ENCODE measurements around the gene H19. TPM values are rescaled to one million over a fixed set of nuclear protein-coding genes. Genes with fewer than 3 reads are reported as not detected.

H19 gene
- total RNA-seq, 1 experiment from 2014 or later, result 65.5 TPM

DNA sequence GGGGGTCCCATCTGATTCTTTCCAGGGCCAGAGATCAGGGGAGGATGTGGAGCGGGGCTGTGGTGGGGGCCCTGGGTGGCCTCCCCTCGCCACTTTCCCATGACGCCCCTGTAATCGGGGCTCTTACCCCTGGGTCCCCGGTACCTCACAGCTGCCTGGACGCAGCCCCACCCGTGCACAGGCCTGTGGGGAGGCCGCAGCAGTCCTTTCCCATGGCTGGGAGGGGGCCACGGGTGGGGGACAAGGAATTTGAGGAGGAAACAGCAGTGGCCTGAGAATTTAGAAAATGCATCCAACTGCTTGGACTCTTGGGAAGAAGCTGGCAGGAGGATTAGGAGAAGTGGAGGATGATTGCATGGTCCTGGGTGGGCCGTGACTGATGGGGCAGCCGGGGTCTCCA lies 18.0 kb downstream of the H19 start:
- Histone ChIP-seq H3K4me2 (ENCODE audit: low read depth, low read length, poor library complexity, severe bottlenecking) (no peak overlapping the region), H3K79me2 (ENCODE audit: low read length) (no peaks in the 10 kb centered on the region), H2AFZ (ENCODE audit: low read length) (no peak overlapping the region), H3K36me3 (ENCODE audit: insufficient read depth, low read length) (no peaks in the 10 kb centered on the region), H3K4me3 (ENCODE audit: low read length) (no peak overlapping the region), H3K4me1 (ENCODE audit: low read length) (no peaks in the 10 kb centered on the region), H3K9me2 (replicated peaks; ENCODE audit: insufficient read depth, low read length) (no peaks in the 10 kb centered on the region), H3K27me3 (ENCODE audit: low read length) (no peaks in the 10 kb centered on the region), H4K20me1 (ENCODE audit: insufficient read depth, low read depth, low read length) (no peaks in the 10 kb centered on the region), H3K27ac (ENCODE audit: low read length) (no peak overlapping the region), H3K9me3 (ENCODE audit: low read length) (no peaks in the 10 kb centered on the region), H3K9ac (ENCODE audit: low read length) (no peak overlapping the region)
- no peak for DNase-seq

GRCh38 chr11:1978720-1979473 lies 18.7 kb downstream of the H19 start:
- Histone ChIP-seq H3K4me2 (ENCODE audit: low read depth, low read length, poor library complexity, severe bottlenecking) (no peak overlapping the region), H3K4me3 (ENCODE audit: low read length) (no peak overlapping the region), H4K20me1 (ENCODE audit: insufficient read depth, low read depth, low read length) (no peaks in the 10 kb centered on the region), H3K9me2 (replicated peaks; ENCODE audit: insufficient read depth, low read length) (no peaks in the 10 kb centered on the region), H3K9ac (ENCODE audit: low read length) (no peak overlapping the region), H3K79me2 (ENCODE audit: low read length) (no peaks in the 10 kb centered on the region), H3K27ac (ENCODE audit: low read length) (no peak overlapping the region), H3K27me3 (ENCODE audit: low read length) (no peaks in the 10 kb centered on the region), H2AFZ (ENCODE audit: low read length) (no peak overlapping the region), H3K4me1 (ENCODE audit: low read length) (no peaks in the 10 kb centered on the region), H3K9me3 (ENCODE audit: low read length) (no peaks in the 10 kb centered on the region), H3K36me3 (ENCODE audit: insufficient read depth, low read length) (no peaks in the 10 kb centered on the region)
- DNase-seq, result no peak

GRCh38 chr11:1975185-1975584 lies 22.5 kb downstream of the H19 start:
- DNase-seq, result no peak
- Histone ChIP-seq H3K4me2 (ENCODE audit: low read depth, low read length, poor library complexity, severe bottlenecking) (no peak overlapping the region), H3K27ac (ENCODE audit: low read length) (no peak overlapping the region), H3K36me3 (ENCODE audit: insufficient read depth, low read length) (no peaks in the 10 kb centered on the region), H4K20me1 (ENCODE audit: insufficient read depth, low read depth, low read length) (no peaks in the 10 kb centered on the region), H3K9me3 (ENCODE audit: low read length) (no peaks in the 10 kb centered on the region), H2AFZ (ENCODE audit: low read length) (no peak overlapping the region), H3K4me1 (ENCODE audit: low read length) (no peaks in the 10 kb centered on the region), H3K4me3 (ENCODE audit: low read length) (no peak overlapping the region), H3K79me2 (ENCODE audit: low read length) (no peaks in the 10 kb centered on the region), H3K9ac (ENCODE audit: low read length) (no peak overlapping the region), H3K9me2 (replicated peaks; ENCODE audit: insufficient read depth, low read length) (no peaks in the 10 kb centered on the region), H3K27me3 (ENCODE audit: low read length) (no peaks in the 10 kb centered on the region)

DNA sequence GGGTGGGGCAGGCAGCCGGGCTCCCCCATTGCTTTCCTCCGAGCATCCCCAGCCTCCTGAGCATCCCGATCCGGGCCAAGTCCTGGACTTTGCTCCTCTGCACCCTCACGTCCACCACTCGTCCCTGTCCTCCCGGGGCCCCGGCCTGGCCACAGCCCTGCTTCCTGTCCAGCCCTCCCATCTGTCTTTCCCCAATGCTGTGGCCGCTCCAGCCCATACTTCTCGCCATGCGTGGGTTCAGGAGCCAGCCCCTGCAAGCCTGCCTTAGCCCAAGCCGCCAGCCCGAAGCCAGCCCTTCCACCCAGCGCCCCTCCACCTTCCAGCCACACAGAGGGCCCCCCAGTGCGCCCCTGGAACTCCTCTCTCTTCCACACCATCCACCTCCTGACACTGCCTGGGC lies 26.7 kb downstream of the H19 start:
- no peaks in the 10 kb centered on the region for H4K20me1 ChIP-seq (ENCODE audit: insufficient read depth, low read depth, low read length)
- H3K4me3 ChIP-seq (ENCODE audit: low read length), result no peak overlapping the region
- H3K27me3 ChIP-seq (ENCODE audit: low read length), result no peaks in the 10 kb centered on the region
- H3K36me3 ChIP-seq (ENCODE audit: insufficient read depth, low read length), result no peaks in the 10 kb centered on the region
- no peak overlapping the region for H3K9ac ChIP-seq (ENCODE audit: low read length)
- no peaks in the 10 kb centered on the region for H3K9me3 ChIP-seq (ENCODE audit: low read length)
- no peak overlapping the region for H3K27ac ChIP-seq (ENCODE audit: low read length)
- DNase-seq, result peak; percentile 11
- no peaks in the 10 kb centered on the region for H3K9me2 ChIP-seq (replicated peaks; ENCODE audit: insufficient read depth, low read length)
- H2AFZ ChIP-seq (ENCODE audit: low read length), result no peak overlapping the region
- no peaks in the 10 kb centered on the region for H3K4me1 ChIP-seq (ENCODE audit: low read length)
- H3K4me2 ChIP-seq (ENCODE audit: low read depth, low read length, poor library complexity, severe bottlenecking), result no peak overlapping the region
- no peaks in the 10 kb centered on the region for H3K79me2 ChIP-seq (ENCODE audit: low read length)

DNA sequence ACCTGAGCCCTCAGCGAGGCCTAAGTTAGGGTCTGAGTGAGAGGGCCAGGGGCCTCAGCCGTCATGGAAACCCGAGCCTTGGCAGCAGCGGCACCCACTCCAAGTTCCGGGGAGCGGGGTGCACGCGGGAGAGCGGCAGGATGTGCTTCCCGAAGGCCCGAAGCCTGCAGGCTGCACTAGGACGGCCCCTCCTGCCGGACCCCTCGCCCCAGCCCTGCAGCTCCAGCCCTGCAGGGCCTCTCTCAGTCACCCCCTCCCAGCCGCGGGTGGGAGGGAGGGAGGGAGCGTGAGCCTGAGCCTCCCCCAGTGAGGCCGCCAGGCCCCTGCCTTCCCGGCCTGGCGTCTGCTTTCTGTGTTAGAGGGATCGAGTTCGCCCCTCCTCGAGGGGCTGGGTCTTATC lies 27.9 kb downstream of the H19 start:
- no peaks in the 10 kb centered on the region for H3K9me3 ChIP-seq (ENCODE audit: low read length)
- no peaks in the 10 kb centered on the region for H3K36me3 ChIP-seq (ENCODE audit: insufficient read depth, low read length)

GRCh38 chr11:1969035-1969434 lies 28.6 kb downstream of the H19 start:
- Histone ChIP-seq H3K36me3 (ENCODE audit: insufficient read depth, low read length) (no peaks in the 10 kb centered on the region), H2AFZ (ENCODE audit: low read length) (no peak overlapping the region), H3K27ac (ENCODE audit: low read length) (no peak overlapping the region), H4K20me1 (ENCODE audit: insufficient read depth, low read depth, low read length) (no peaks in the 10 kb centered on the region), H3K9me2 (replicated peaks; ENCODE audit: insufficient read depth, low read length) (no peaks in the 10 kb centered on the region), H3K4me1 (ENCODE audit: low read length) (no peaks in the 10 kb centered on the region), H3K4me2 (ENCODE audit: low read depth, low read length, poor library complexity, severe bottlenecking) (no peak overlapping the region), H3K9ac (ENCODE audit: low read length) (no peak overlapping the region), H3K4me3 (ENCODE audit: low read length) (no peak overlapping the region), H3K79me2 (ENCODE audit: low read length) (no peaks in the 10 kb centered on the region), H3K9me3 (ENCODE audit: low read length) (no peaks in the 10 kb centered on the region), H3K27me3 (ENCODE audit: low read length) (no peaks in the 10 kb centered on the region)
- DNase-seq, result no peak

More for the DNA sequence above, 27.9 kb downstream of the H19 start:
- no peak for DNase-seq
- Histone ChIP-seq H4K20me1 (ENCODE audit: insufficient read depth, low read depth, low read length) (no peaks in the 10 kb centered on the region), H3K79me2 (ENCODE audit: low read length) (no peaks in the 10 kb centered on the region), H3K9ac (ENCODE audit: low read length) (no peak overlapping the region), H3K4me2 (ENCODE audit: low read depth, low read length, poor library complexity, severe bottlenecking) (no peak overlapping the region), H2AFZ (ENCODE audit: low read length) (no peak overlapping the region), H3K4me1 (ENCODE audit: low read length) (no peaks in the 10 kb centered on the region), H3K27me3 (ENCODE audit: low read length) (no peaks in the 10 kb centered on the region), H3K27ac (ENCODE audit: low read length) (no peak overlapping the region), H3K9me2 (replicated peaks; ENCODE audit: insufficient read depth, low read length) (no peaks in the 10 kb centered on the region), H3K4me3 (ENCODE audit: low read length) (no peak overlapping the region)

DNA sequence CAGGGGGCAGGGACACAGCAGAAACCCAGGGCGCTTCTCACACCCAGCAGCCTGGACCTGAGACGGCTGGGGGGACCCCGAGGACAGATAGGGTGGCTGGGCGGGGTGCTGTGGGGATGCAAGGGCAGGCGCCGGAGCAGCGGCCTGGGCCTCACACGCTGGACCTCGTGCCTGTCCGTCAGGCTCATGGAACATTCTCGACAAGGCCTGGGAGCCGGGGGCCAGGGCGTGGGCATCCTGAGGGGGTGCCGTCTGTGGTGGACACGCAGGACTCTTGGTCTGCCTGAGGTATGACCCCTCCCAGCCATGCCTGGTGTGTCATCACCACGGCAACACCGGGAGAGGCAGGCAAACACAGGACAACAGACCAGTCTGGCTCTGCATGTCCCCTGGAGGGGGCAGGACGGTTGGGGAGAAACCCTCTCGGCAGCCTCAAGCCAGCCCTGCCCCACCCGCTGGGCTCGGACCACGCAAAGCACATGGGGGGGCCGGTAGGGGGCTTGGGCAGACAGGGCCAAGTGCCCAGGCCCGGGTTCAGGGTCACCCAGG lies 29.1 kb downstream of the H19 start:
- no peaks in the 10 kb centered on the region for H3K4me1 ChIP-seq (ENCODE audit: low read length)

GRCh38 chr11:1967641-1968225 lies 29.9 kb downstream of the H19 start:
- DNase-seq, result no peak
- Histone ChIP-seq H2AFZ (ENCODE audit: low read length) (no peak overlapping the region), H3K9ac (ENCODE audit: low read length) (no peak overlapping the region), H3K4me2 (ENCODE audit: low read depth, low read length, poor library complexity, severe bottlenecking) (no peak overlapping the region), H4K20me1 (ENCODE audit: insufficient read depth, low read depth, low read length) (no peaks in the 10 kb centered on the region), H3K4me1 (ENCODE audit: low read length) (no peaks in the 10 kb centered on the region), H3K9me3 (ENCODE audit: low read length) (no peaks in the 10 kb centered on the region), H3K79me2 (ENCODE audit: low read length) (no peaks in the 10 kb centered on the region), H3K4me3 (ENCODE audit: low read length) (no peak overlapping the region), H3K27me3 (ENCODE audit: low read length) (no peaks in the 10 kb centered on the region), H3K9me2 (replicated peaks; ENCODE audit: insufficient read depth, low read length) (no peaks in the 10 kb centered on the region), H3K27ac (ENCODE audit: low read length) (no peak overlapping the region), H3K36me3 (ENCODE audit: insufficient read depth, low read length) (no peaks in the 10 kb centered on the region)

More for the DNA sequence above, 29.1 kb downstream of the H19 start:
- H3K9me2 ChIP-seq (replicated peaks; ENCODE audit: insufficient read depth, low read length), result no peaks in the 10 kb centered on the region
- no peak overlapping the region for H3K9ac ChIP-seq (ENCODE audit: low read length)
- H2AFZ ChIP-seq (ENCODE audit: low read length), result no peak overlapping the region
- no peaks in the 10 kb centered on the region for H3K27me3 ChIP-seq (ENCODE audit: low read length)
- no peak overlapping the region for H3K4me3 ChIP-seq (ENCODE audit: low read length)
- no peak for DNase-seq
- no peaks in the 10 kb centered on the region for H3K9me3 ChIP-seq (ENCODE audit: low read length)
- H3K79me2 ChIP-seq (ENCODE audit: low read length), result no peaks in the 10 kb centered on the region
- H3K27ac ChIP-seq (ENCODE audit: low read length), result no peak overlapping the region
- H4K20me1 ChIP-seq (ENCODE audit: insufficient read depth, low read depth, low read length), result no peaks in the 10 kb centered on the region
- H3K36me3 ChIP-seq (ENCODE audit: insufficient read depth, low read length), result no peaks in the 10 kb centered on the region
- H3K4me2 ChIP-seq (ENCODE audit: low read depth, low read length, poor library complexity, severe bottlenecking), result no peak overlapping the region

Measured in Karpas-422 (cell line).